ENCODE results near the gene CDV3.

DNA sequence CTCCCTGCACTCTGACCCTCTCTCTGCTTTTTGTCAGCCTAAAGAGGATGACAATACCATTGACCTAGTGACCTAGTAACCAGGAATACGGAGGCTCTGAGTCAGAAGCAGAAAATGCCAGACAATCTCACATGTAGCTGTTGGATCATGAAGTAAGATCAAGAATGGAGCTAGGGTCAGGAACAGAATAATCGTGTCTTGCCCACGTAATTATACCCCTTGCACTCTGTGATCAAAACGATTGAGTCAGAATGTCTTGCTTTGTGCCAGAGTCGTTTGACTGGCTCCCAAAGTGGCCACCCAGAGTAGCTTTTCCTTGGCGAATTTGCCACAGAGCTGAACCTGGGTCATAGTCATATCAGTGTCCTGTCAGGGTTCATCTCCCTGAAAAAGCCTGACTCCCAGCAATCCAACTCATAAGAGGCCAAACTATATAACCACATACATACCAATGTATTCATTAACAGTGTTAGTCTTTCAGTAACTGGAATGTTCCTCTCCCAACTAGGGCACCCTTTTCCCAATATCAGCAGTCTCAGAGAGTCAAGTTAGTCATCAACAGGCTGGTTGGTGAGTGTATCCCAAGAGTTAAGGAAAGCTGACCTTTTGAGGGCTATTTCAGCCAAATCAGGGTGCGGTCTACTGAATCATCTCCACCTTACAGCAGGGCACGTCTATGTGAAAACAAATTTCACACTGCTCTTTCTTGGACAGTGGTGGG lies 5.0 kb upstream of the CDV3 start:
- no peak for TF ChIP-seq EZH2 (IDR thresholded peaks at IDR 0.05; ENCODE audit: borderline replicate concordance, insufficient read depth, low read depth, low read length, poor library complexity, severe bottlenecking)
- TF ChIP-seq, protein P1, sequence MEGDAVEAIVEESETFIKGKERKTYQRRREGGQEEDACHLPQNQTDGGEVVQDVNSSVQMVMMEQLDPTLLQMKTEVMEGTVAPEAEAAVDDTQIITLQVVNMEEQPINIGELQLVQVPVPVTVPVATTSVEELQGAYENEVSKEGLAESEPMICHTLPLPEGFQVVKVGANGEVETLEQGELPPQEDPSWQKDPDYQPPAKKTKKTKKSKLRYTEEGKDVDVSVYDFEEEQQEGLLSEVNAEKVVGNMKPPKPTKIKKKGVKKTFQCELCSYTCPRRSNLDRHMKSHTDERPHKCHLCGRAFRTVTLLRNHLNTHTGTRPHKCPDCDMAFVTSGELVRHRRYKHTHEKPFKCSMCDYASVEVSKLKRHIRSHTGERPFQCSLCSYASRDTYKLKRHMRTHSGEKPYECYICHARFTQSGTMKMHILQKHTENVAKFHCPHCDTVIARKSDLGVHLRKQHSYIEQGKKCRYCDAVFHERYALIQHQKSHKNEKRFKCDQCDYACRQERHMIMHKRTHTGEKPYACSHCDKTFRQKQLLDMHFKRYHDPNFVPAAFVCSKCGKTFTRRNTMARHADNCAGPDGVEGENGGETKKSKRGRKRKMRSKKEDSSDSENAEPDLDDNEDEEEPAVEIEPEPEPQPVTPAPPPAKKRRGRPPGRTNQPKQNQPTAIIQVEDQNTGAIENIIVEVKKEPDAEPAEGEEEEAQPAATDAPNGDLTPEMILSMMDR (IDR thresholded peaks at IDR 0.05) = no peak
